Keratinocyte (primary cell): Measurements from ENCODE around the gene TMEM260.

Experiments used
- EZH2 ChIP-seq: IDR thresholded peaks from one replicate; pipeline ENCODE4 v1.6.1; 2012; ENCODE audit warnings: inconsistent platforms, mild to moderate bottlenecking, low read length, moderate library complexity
- TF ChIP-seq, protein P1 (sequence below), 3 experiments: IDR thresholded peaks in 1 of 3; conservative IDR thresholded peaks in 1 of 3; optimal IDR thresholded peaks in 1 of 3; 2 replicates in 2 of 3; 3 replicates in 1 of 3; pipeline versions ENCODE3 to v1.5.1; 2011; ENCODE audit warnings: low read length in 3 of 3, mild to moderate bottlenecking in 3 of 3, moderate library complexity in 2 of 3, control low read depth in 1 of 3, inconsistent platforms in 1 of 3; ENCODE audit not compliant: insufficient read depth in 2 of 3; ENCODE audit errors: extremely low read depth in 1 of 3

DNA sequence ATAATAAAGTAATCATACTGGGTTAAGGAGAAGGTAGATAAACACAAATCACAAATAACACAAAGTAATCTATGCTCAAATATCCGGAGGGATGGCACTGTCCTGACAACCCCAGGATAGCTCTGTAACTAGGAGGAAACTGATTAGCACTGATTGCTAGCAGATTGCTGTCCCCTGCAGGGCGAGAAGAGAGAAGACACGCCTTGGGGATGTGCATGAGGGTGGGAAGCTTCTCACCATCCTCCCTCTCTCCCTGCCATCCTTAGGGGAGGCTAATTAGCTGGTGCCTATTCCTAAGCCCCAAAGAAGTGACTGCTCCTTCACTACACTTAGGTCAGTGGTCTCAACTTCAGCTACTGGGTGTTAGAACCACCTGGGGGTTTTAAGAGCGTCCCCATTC is 27.0 kb upstream of the TMEM260 start:
- TF ChIP-seq, protein P1, sequence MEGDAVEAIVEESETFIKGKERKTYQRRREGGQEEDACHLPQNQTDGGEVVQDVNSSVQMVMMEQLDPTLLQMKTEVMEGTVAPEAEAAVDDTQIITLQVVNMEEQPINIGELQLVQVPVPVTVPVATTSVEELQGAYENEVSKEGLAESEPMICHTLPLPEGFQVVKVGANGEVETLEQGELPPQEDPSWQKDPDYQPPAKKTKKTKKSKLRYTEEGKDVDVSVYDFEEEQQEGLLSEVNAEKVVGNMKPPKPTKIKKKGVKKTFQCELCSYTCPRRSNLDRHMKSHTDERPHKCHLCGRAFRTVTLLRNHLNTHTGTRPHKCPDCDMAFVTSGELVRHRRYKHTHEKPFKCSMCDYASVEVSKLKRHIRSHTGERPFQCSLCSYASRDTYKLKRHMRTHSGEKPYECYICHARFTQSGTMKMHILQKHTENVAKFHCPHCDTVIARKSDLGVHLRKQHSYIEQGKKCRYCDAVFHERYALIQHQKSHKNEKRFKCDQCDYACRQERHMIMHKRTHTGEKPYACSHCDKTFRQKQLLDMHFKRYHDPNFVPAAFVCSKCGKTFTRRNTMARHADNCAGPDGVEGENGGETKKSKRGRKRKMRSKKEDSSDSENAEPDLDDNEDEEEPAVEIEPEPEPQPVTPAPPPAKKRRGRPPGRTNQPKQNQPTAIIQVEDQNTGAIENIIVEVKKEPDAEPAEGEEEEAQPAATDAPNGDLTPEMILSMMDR (optimal IDR thresholded peaks at IDR 0.05 in 1 of 3, IDR thresholded peaks at IDR 0.05 in 1 of 3, conservative IDR thresholded peaks at IDR 0.05 in 1 of 3; ENCODE audit: extremely low read depth in 1 of 3, insufficient read depth in 2 of 3, low read length in 3 of 3), result peak in 1 of 3 experiments; percentile 8
- TF ChIP-seq EZH2, result no peak
